OCI-LY7 (cell line): Measurements from ENCODE around the gene TAS1R1. TPM values are rescaled to one million over a fixed set of nuclear protein-coding genes. Genes with fewer than 3 reads are reported as not detected.

Source experiments
- BruUV-seq: library from RNA; stranded (reverse); fragments of 400-500 nt; replicated peaks from 2 replicates; lab custom pipeline; 2021; lab: Mats Ljungman, UMichigan
- CTCF ChIA-PET: fragments of 300-600 bp; sonication (Branson Sonifier 250); formaldehyde crosslinking; loops from one replicate; lab custom pipeline; 2022; ENCODE audit warnings: antibody characterized with exemption; ENCODE audit not compliant: unreplicated experiment; lab: Charles Lee
- POLR2A ChIA-PET: fragments of 300-600 bp; sonication (Branson Sonifier 250); formaldehyde crosslinking; loops from one replicate; lab custom pipeline; 2022; ENCODE audit warnings: antibody characterized with exemption; lab: Charles Lee
- DNase-seq: peaks from one replicate; pipeline ENCODE4 v3.0.0-alpha.2; 2015; ENCODE audit warnings: low spot score
- H2AFZ ChIP-seq: fragments of 200-600 bp; sonication (generic), shearing (Covaris generic); 2 replicates; pipeline ENCODE4 v1.6.1; 2014; ENCODE audit warnings: mild to moderate bottlenecking, antibody characterized with exemption, low read length, moderate library complexity
- H3K27ac ChIP-seq: fragments of 200-600 bp; sonication (generic); 2 replicates; pipeline ENCODE4 v1.5.1; 2014; ENCODE audit warnings: mixed run types, low read depth, mild to moderate bottlenecking, moderate library complexity, low read length, inconsistent platforms; ENCODE audit not compliant: poor library complexity, severe bottlenecking
- H3K36me3 ChIP-seq: fragments of 200-600 bp; sonication (generic); 2 replicates; pipeline ENCODE4 v1.6.1; 2014; ENCODE audit warnings: mild to moderate bottlenecking, antibody characterized with exemption, low read length, moderate library complexity, mixed read lengths; ENCODE audit not compliant: insufficient read depth
- H3K4me1 ChIP-seq: fragments of 200-600 bp; sonication (generic); 2 replicates; pipeline ENCODE4 v1.5.1; 2014; ENCODE audit warnings: mild to moderate bottlenecking, low read length; ENCODE audit not compliant: insufficient read depth, poor library complexity, severe bottlenecking
- H3K4me2 ChIP-seq: fragments of 200-600 bp; sonication (generic); 2 replicates; pipeline ENCODE4 v1.6.1; 2014; ENCODE audit warnings: mild to moderate bottlenecking, low read length
- H3K4me3 ChIP-seq: fragments of 200-600 bp; sonication (generic); 2 replicates; pipeline ENCODE4 v1.5.1; 2014; ENCODE audit warnings: mild to moderate bottlenecking, low read depth, low read length; ENCODE audit not compliant: poor library complexity, severe bottlenecking
- H3K79me2 ChIP-seq: fragments of 200-600 bp; sonication (generic); 2 replicates; pipeline ENCODE4 v1.6.1; 2016; ENCODE audit warnings: low read depth, mild to moderate bottlenecking, low read length, moderate library complexity, mixed read lengths; ENCODE audit not compliant: insufficient read depth
- H3K9me2 ChIP-seq: fragments of 200-600 bp; sonication (generic); 2 replicates; pipeline ENCODE4 v1.6.1; 2016; ENCODE audit warnings: mild to moderate bottlenecking, low read length, mixed read lengths; ENCODE audit not compliant: insufficient read depth
- H3K9me3 ChIP-seq: fragments of 200-600 bp; sonication (generic); 2 replicates; pipeline ENCODE4 v1.6.1; 2014; ENCODE audit warnings: mild to moderate bottlenecking, mixed run types, low read length, mixed read lengths
- H4K20me1 ChIP-seq: fragments of 200-600 bp; sonication (generic); 2 replicates; pipeline ENCODE4 v1.6.1; 2014; ENCODE audit warnings: mild to moderate bottlenecking, antibody characterized with exemption, low read length, moderate library complexity, mixed read lengths; ENCODE audit not compliant: insufficient read depth
- CTCF ChIP-seq: fragments of 200-600 bp; sonication (generic); conservative IDR thresholded peaks from 2 replicates; pipeline ENCODE4 v1.5.1; 2014; ENCODE audit warnings: mild to moderate bottlenecking, antibody characterized with exemption, low read length, moderate library complexity, mixed read lengths
- EZH2phosphoT487 ChIP-seq: fragments of 200-600 bp; sonication (generic); IDR thresholded peaks from 2 replicates; pipeline ENCODE4 v1.6.1; 2018; ENCODE audit warnings: low read depth, borderline replicate concordance, mild to moderate bottlenecking, mixed run types, antibody characterized with exemption, low read length, moderate library complexity, mixed read lengths
- intact Hi-C: fragments of 100-400 bp; cut with micrococcal nuclease; formaldehyde crosslinking; loops from one replicate; pipeline ENCODE4 v1.10.0; 2022; ENCODE audit not compliant: unreplicated experiment
- total RNA-seq, 2 experiments: library from RNA; depleted of rRNA in 1 of 2; stranded (reverse); fragments of >200 nt in 1 of 2; shearing (Covaris generic) in 1 of 2; gene quantifications; 2 replicates each; pipeline ENCODE4 v1.2.3, GENCODE V29; 2014 to 2022

The TAS1R1 gene
- total RNA-seq, 2 experiments from 2014 or later, result 0.11 TPM; not detected in 1

- ChIA-PET CTCF (no interaction called here), POLR2A (no interaction called here)
- intact Hi-C loops, result no loop called here
- Histone ChIP-seq H2AFZ (no peak overlapping the region), H3K79me2 (no peaks in the 10 kb centered on the region), H4K20me1 (no peaks in the 10 kb centered on the region), H3K4me1 (peaks cover 14% of the 10 kb centered on the region), H3K4me2 (no peak overlapping the region), H3K9me2 (no peaks in the 10 kb centered on the region), H3K4me3 (no peak overlapping the region), H3K27ac (no peak overlapping the region), H3K9me3 (no peaks in the 10 kb centered on the region), H3K36me3 (no peaks in the 10 kb centered on the region)
- BruUV-seq, result no TSS peak
- TF ChIP-seq CTCF (no peak), EZH2phosphoT487 (no peak)
- DNase-seq, result no peak
These were observed 19.7 kb downstream of the TAS1R1 start for GRCh38 chr1:6574818-6575217.

- Histone ChIP-seq H3K4me2 (no peak overlapping the region), H4K20me1 (no peaks in the 10 kb centered on the region), H3K27ac (no peak overlapping the region), H3K9me3 (no peaks in the 10 kb centered on the region), H3K9me2 (no peaks in the 10 kb centered on the region), H3K79me2 (peaks cover 19% of the 10 kb centered on the region), H3K4me3 (no peak overlapping the region), H2AFZ (no peak overlapping the region), H3K36me3 (peaks cover 4% of the 10 kb centered on the region; the same call in 1 of the 2 replicates), H3K4me1 (peaks cover 29% of the 10 kb centered on the region)
- no TSS peak for BruUV-seq
- TF ChIP-seq CTCF (no peak), EZH2phosphoT487 (no peak)
- ChIA-PET POLR2A (interaction anchor here (0.7 kb wide), 1 partner anchor 24 kb away, joined by 3 read pairs; the partner anchor contains the start of gene KLHL21), CTCF (no interaction called here)
- intact Hi-C loops, result no loop called here
- DNase-seq, result no peak
These were observed 22.9 kb downstream of the TAS1R1 start for GRCh38 chr1:6577831-6578525.
